NCI-H2081 (cell line): ENCODE results near the gene NMRAL1.

Source experiments
- DNase-seq, 2 experiments: peaks; one replicate each; lab custom pipeline; 2025; lab: John Stamatoyannopoulos, UW

Gene NMRAL1

DNA sequence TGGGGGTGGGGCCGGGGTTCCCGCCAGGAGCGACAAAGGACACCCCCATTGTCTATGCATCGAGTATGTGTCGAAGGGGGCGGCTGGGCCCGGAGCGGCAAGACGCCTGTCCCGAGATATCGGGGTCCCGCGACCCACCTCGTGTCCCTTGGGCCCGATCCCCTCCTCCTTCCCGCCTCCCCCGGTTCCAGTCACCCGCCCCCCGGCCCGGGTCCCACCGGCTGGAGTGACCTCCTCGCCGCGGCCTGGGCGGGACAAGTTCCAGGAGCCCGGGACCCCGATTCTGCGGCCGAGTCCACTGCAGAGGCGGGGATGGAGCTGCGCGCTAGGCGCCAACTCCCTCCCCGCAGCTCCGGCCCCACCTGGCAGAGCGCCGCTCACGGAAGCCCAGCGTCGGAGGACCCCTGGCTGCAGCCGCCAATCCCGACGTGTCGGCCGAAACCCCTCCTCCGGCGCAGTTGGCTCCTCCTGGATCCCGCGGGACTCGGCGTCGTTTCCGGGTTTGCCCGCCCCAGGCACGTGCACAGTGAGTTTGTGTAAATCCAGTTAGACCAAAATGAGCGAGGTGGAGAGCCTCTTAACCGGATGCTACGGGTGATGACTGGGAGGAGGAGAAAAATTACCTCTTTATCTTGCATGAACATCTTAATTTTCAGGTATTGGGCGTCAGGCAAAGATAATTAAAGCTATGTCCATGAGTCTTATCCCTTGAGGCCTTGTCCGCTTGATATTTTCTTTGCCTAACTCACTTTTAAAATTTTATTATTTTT is at the start of gene NMRAL1:
TSS of gene NMRAL1 (minus strand) at position 434 of the 770 bp plus-strand sequence. CDS start 493 bp downstream, outside the sequence.
- no peak for DNase-seq

GRCh38 chr16:4523686-4524085 is 49.3 kb upstream of the NMRAL1 start:
- no peak for DNase-seq

DNA sequence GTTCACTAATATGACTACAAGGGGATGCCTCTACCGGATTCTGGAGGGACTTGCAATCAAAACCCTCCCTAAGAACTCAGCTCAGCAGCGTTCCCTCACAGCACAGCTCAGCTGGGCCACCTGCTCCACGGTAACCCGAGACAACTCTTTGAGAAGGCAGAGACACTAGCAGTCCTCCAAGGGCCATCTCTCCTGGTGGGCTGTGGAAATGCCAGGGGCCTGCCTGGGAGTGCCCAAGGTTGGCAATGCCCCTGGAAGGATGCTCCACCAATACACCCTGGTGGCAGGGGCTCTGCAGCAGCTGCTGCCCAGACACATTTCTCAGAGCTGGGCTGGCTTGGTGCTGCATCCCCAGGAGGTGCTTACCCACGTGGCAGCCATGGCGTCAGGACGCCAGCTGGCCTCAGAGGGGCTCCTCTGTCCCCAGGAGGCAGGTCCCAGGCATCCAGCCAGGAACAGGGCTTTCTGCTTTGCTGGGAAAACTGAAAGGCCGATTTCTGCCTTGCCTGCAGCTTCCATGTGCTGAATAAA is 47.7 kb upstream of the NMRAL1 start:
- DNase-seq, result peak; percentile 88 to 94

DNA sequence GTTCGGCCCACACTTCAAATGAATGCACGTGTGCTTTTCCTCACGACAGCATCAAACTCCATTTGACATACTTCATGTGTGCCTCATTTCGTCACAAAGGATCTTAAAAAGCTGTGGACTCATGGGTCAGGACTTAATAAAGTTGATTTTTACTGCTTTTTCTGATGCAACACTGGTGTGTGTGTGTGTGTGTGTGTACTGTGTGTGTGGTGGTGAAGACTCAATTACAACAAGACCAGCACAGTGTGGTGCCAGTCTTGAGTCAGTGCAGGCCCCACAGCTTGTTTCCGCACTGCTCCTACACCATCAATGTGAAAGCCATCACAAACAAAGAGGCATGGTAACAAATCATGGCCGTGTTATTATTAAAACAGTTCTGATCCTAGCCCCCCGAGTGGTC is 46.5 kb upstream of the NMRAL1 start:
- DNase-seq, result no peak

GRCh38 chr16:4519274-4520058 is 45.0 kb upstream of the NMRAL1 start:
- no peak for DNase-seq

DNA sequence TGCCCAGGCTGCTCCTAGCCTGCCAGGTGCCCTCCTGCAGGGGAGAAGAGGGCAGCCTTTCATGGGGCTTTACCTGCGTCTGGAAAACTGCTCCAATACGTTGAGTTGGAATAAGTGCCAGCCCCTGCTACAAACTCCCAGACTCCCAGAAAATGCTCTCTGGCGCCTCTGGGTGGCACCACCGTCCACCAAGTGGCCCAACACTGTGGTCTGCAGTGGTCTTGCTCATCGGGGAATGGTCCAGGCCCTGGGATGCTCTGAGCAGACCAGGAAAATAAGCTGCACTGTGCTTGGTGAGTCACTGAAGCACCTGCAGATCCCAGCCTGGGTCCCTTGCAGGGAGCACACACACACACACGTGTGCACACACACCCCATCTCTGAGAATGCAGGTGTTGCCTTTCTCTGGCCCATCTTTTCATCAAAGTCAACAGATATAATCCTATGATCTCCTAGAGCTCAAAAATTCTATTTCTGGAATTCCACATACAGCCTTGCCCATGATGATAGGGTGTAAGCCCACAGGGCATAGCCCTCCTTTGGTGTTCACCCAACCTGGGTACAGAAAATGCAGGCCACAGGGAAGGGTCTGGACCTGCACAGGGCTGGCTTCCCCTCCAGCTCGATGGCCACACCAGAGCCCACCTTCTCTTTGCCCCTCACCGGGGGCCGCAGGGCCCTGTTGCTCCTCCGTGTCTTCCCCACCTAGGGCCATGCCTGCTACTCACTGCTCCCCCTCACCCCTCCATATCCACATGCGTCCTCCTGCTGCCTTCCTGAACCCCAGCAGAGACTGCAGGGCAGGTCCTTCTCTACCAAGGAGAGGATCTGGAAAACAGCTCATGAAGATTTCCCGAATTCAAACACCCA is 43.6 kb upstream of the NMRAL1 start:
- DNase-seq, result peak; percentile 32 to 39

- DNase-seq, result no peak
These were observed 41.3 kb upstream of the NMRAL1 start for GRCh38 chr16:4515611-4516233.

DNA sequence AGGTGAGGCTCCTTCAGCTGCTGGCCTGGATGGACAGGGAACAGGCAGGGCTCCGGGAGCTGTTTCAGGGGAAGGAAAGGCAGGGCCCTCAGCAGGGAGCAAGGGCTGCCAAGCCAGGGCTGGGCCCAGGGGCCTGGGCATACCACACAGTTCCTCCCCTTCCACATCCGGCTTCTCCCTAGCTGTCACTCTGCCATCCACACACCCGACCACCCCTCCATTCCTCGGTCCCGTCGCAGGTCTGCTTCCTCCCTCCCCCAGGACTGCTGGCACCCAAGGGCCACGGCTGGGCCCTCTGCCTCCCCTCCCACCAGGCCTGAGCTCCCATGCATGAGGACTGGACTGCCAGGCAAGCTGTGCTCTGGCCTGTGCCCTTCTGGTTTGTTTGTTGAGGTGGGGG is 40.2 kb upstream of the NMRAL1 start:
- no peak for DNase-seq

GRCh38 chr16:4513881-4514280 is 39.5 kb upstream of the NMRAL1 start:
- no peak for DNase-seq

DNA sequence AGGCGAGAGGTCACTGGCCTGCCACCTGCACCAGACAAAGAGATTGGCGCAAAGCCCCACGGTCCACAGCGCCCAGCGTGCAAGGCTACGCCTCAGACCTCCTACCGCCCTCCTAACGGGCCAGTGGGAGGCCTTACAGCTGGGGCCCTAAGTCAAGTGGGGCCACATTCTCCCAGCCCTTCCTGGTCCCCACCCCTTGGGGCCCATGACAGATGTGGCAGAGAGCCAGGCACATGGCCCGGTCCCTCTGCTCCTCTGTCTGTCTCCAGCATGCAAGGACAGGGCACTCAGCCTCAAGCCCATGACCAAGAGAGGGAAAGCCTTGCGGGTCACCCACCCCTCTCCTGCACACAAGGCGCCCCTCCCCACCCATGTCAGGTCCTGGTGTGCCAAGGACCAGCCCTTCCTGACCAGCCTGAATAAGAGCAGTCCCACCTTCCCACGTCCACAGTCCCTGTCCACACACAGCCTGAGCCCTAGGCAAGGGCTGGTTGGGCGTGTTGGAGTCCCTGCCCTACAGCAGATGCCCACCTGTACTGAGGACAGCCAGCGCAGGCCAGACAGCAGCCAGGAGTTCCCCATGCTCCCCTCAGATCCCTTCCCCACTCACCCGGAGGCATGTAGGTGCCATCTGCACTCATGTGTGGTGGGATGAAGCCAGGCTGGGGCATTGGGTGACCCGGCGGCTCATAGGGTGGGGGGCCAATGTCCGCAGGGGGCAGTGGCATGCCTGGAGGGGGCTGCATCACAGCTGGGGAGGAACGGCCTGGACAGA is 38.8 kb upstream of the NMRAL1 start:
- no peak for DNase-seq

- no peak for DNase-seq
These were observed 38.0 kb upstream of the NMRAL1 start for GRCh38 chr16:4512473-4512872.

- peak; percentile 27 to 44 for DNase-seq
These were observed 37.1 kb upstream of the NMRAL1 start for GRCh38 chr16:4511441-4512082.

GRCh38 chr16:4510747-4511426 is 36.5 kb upstream of the NMRAL1 start:
- no peak for DNase-seq

DNA sequence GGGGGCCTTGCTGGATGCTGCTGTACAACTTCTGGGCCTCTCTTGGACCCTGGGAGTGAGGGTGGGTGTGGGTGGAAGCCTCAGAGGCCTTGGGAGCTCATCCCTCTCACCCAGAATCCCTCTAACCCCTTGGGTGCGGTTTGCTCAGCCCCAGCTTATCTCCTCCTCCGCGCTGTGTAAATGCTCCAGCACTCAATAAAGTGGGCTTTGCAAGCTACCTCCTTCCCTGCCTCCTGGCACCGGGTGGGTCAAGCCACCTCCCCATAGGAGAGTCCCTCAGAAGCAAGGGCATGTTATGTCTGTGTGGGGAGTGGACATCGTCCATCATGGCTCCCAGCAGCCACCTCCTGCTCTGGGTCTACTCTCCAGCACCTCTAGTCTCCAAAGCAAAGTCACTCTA is 35.7 kb upstream of the NMRAL1 start:
- DNase-seq, result no peak

- DNase-seq, result no peak
These were observed 35.0 kb upstream of the NMRAL1 start for GRCh38 chr16:4509420-4509819.

DNA sequence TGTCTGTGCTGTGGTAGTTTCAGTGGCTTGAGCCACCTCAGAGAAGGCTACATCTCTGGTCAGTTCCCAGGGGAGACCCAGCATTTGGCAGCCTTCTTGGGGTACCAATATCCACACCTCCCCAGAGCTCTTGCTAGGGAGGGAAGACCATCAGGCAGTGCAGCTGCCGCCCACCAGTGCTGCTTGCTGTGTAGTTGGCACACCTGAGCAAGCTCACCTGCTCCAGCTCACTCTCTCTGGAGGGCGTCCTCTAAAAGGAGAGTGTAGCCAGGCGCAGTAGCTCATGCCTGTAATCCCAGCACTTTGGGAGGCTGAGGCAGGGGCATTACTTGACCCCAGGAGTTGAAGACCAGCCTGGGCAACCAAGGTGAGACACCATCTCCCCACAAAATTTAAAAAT is 34.4 kb upstream of the NMRAL1 start:
- no peak for DNase-seq

DNA sequence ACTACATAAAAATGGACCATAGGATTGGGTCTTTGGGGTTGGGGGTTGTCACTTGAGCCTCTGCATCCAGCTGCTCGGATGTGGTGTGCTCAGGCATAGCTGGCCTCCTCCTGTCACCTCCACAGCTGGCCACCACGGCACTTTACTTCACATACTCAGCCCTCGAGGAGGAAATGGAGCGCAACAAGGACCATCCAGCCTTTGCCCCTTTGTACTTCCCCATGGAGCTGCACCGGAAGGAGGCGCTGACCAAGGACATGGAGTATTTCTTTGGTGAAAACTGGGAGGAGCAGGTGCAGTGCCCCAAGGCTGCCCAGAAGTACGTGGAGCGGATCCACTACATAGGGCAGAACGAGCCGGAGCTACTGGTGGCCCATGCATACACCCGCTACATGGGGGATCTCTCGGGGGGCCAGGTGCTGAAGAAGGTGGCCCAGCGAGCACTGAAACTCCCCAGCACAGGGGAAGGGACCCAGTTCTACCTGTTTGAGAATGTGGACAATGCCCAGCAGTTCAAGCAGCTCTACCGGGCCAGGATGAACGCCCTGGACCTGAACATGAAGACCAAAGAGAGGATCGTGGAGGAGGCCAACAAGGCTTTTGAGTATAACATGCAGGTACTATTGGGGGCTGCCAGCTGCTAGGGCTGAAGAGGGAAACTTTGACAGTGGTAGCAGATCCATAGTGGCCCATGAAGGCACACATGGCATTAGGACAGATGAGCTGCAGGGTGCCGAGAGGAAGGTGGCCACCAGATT is 33.3 kb upstream of the NMRAL1 start:
- no peak for DNase-seq

DNA sequence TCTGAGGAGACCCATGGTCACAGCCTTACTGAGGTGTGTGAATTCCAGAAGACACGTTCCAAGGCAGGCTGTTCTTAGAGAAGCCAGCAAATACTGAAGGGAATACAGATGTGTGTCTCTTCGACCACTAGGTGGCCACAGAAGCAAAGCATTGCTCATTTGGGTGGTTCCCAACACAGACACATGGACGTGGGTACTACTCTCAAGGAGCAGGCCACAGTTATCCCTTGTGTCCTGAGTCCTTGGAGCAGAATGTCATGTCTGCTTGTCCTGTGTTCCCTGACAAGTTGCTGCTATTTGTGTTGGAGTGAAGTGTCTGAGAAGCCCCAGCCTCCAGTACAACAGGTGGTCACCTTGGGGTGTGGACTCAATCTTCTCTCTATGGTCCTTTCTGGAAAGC is 32.0 kb upstream of the NMRAL1 start:
- peak; percentile 50 to 68 for DNase-seq
